IMR-90 (cell line): ENCODE data around the gene SPIC. TPM values are rescaled to one million over a fixed set of nuclear protein-coding genes. Genes with fewer than 3 reads are reported as not detected.

Source experiments
- ATAC-seq: fragments of 200-7000 bp; cut with Tn5 transposase; 2 replicates; pipeline ENCODE4 v1.9.1; 2020; ENCODE audit warnings: low read depth, mild to moderate bottlenecking, moderate library complexity
- BruUV-seq: library from RNA; stranded (reverse); fragments of 400-500 nt; replicated peaks from 2 replicates; lab custom pipeline; 2021; lab: Mats Ljungman, UMichigan
- CTCF ChIA-PET: fragments of 300-600 bp; formaldehyde crosslinking; extraction: SDS; loops from one replicate; lab custom pipeline; 2021; ENCODE audit warnings: antibody characterized with exemption; lab: Yijun Ruan, JAX
- POLR2A ChIA-PET: fragments of 300-600 bp; sonication (Branson Sonifier 250); formaldehyde crosslinking; loops from one replicate; lab custom pipeline; 2022; ENCODE audit warnings: antibody characterized with exemption; ENCODE audit not compliant: unreplicated experiment; lab: Charles Lee
- DNase-seq: peaks from one replicate; pipeline ENCODE4 v3.0.0; 2013
- H2AFZ ChIP-seq: replicated peaks from 2 replicates; pipeline ENCODE3; 2013; ENCODE audit warnings: low read length, mild to moderate bottlenecking; ENCODE audit not compliant: poor library complexity
- H2AK5ac ChIP-seq: 2 replicates; pipeline ENCODE4 v1.6.1; 2013; ENCODE audit warnings: low read depth, low read length, inconsistent platforms
- H2AK9ac ChIP-seq: replicated peaks from 2 replicates; pipeline ENCODE3; 2013; ENCODE audit warnings: mild to moderate bottlenecking, low read depth, low read length, moderate library complexity; ENCODE audit not compliant: poor library complexity
- H2BK120ac ChIP-seq: 2 replicates; pipeline ENCODE4 v1.6.1; 2013; ENCODE audit warnings: low read depth, low read length, inconsistent platforms
- H2BK15ac ChIP-seq: 3 replicates; pipeline ENCODE4 v1.6.1; 2013; ENCODE audit warnings: low read depth, low read length, inconsistent platforms
- H2BK20ac ChIP-seq: 2 replicates; pipeline ENCODE4 v1.6.1; 2013; ENCODE audit warnings: low read depth, mild to moderate bottlenecking, inconsistent platforms, low read length, moderate library complexity
- H2BK5ac ChIP-seq: 2 replicates; pipeline ENCODE4 v1.6.1; 2013; ENCODE audit warnings: mild to moderate bottlenecking, low read depth, low read length, inconsistent platforms; ENCODE audit not compliant: poor library complexity, severe bottlenecking
- H3K14ac ChIP-seq: replicated peaks from 2 replicates; pipeline ENCODE4 v1.6.1; 2013; ENCODE audit warnings: low read depth, low read length, inconsistent platforms
- H3K18ac ChIP-seq: 2 replicates; pipeline ENCODE4 v1.6.1; 2013; ENCODE audit warnings: low read depth, low read length, control low read depth
- H3K23ac ChIP-seq: 2 replicates; pipeline ENCODE4 v1.6.1; 2013; ENCODE audit warnings: low read depth, low read length, inconsistent platforms
- H3K27ac ChIP-seq: 2 replicates; pipeline ENCODE4 v1.5.1; 2013; ENCODE audit warnings: mild to moderate bottlenecking, control low read depth, low read length; ENCODE audit not compliant: insufficient read depth
- H3K27me3 ChIP-seq: 2 replicates; pipeline ENCODE4 v1.6.1; 2013; ENCODE audit warnings: low read length; ENCODE audit not compliant: control insufficient read depth, insufficient read depth
- H3K36me3 ChIP-seq: 2 replicates; pipeline ENCODE4 v1.6.1; 2013; ENCODE audit warnings: low read length, mixed read lengths; ENCODE audit not compliant: control insufficient read depth, insufficient read depth
- H3K4ac ChIP-seq: 2 replicates; pipeline ENCODE4 v1.6.1; 2013; ENCODE audit warnings: low read depth, low read length, inconsistent platforms
- H3K4me1 ChIP-seq: 2 replicates; pipeline ENCODE4 v1.6.1; 2013; ENCODE audit warnings: low read length, mixed read lengths; ENCODE audit not compliant: control insufficient read depth, insufficient read depth
- H3K4me2 ChIP-seq: 2 replicates; pipeline ENCODE4 v1.6.1; 2013; ENCODE audit warnings: low read depth, mild to moderate bottlenecking, control low read depth, low read length, moderate library complexity
- H3K4me3 ChIP-seq: 2 replicates; pipeline ENCODE4 v1.5.1; 2013; ENCODE audit warnings: low read depth, mild to moderate bottlenecking, control low read depth, low read length, moderate library complexity; ENCODE audit not compliant: insufficient read depth
- H3K56ac ChIP-seq: 2 replicates; pipeline ENCODE4 v1.6.1; 2013; ENCODE audit warnings: low read length, inconsistent platforms; ENCODE audit not compliant: insufficient read depth; ENCODE audit errors: extremely low read depth
- H3K79me1 ChIP-seq, 2 experiments: 2 replicates each; pipeline ENCODE4 v1.6.1; 2013; ENCODE audit warnings: low read length in 2 of 2, inconsistent platforms in 1 of 2, low read depth in 1 of 2
- H3K9ac ChIP-seq: 2 replicates; pipeline ENCODE4 v1.6.1; 2013; ENCODE audit warnings: low read depth, low read length, control low read depth
- H3K9me1 ChIP-seq: 2 replicates; pipeline ENCODE4 v1.6.1; 2013; ENCODE audit warnings: low read length, inconsistent platforms; ENCODE audit not compliant: insufficient read depth
- H3K9me3 ChIP-seq: 2 replicates; pipeline ENCODE4 v1.6.1; 2013; ENCODE audit warnings: low read length; ENCODE audit not compliant: control insufficient read depth, insufficient read depth
- H4K20me1 ChIP-seq: 2 replicates; pipeline ENCODE4 v1.6.1; 2013; ENCODE audit warnings: low read length, inconsistent platforms; ENCODE audit not compliant: insufficient read depth
- H4K5ac ChIP-seq: 2 replicates; pipeline ENCODE4 v1.6.1; 2013; ENCODE audit warnings: mild to moderate bottlenecking, low read depth, low read length, control low read depth
- H4K8ac ChIP-seq, 2 experiments: 2 replicates each; pipeline ENCODE4 v1.6.1; 2013; ENCODE audit warnings: low read depth in 2 of 2, low read length in 2 of 2, control low read depth in 1 of 2, inconsistent platforms in 1 of 2
- H4K91ac ChIP-seq: 2 replicates; pipeline ENCODE4 v1.6.1; 2013; ENCODE audit warnings: low read depth, low read length, inconsistent platforms; ENCODE audit not compliant: insufficient read depth
- BHLHE40 ChIP-seq: fragments of 150-350 bp; IDR thresholded peaks from 2 replicates; pipeline ENCODE4 v1.6.1; 2016; ENCODE audit warnings: mild to moderate bottlenecking, low read depth, low read length
- CEBPB ChIP-seq: IDR thresholded peaks from 2 replicates; pipeline ENCODE4 v1.6.1; 2012; ENCODE audit warnings: low read depth, low read length, improper control_type of control experiment
- CHD1 ChIP-seq: IDR thresholded peaks from 2 replicates; pipeline ENCODE4 v1.6.1; 2012; ENCODE audit warnings: low read depth, low read length, improper control_type of control experiment
- FOS ChIP-seq: fragments of 150-350 bp; IDR thresholded peaks from 2 replicates; pipeline ENCODE4 v1.6.1; 2016; ENCODE audit warnings: low read depth, low read length
- MAFK ChIP-seq: IDR thresholded peaks from 2 replicates; pipeline ENCODE4 v1.6.1; 2012; ENCODE audit warnings: low read depth, low read length, improper control_type of control experiment
- MAZ ChIP-seq: IDR thresholded peaks from 2 replicates; pipeline ENCODE4 v1.6.1; 2012; ENCODE audit warnings: low read depth, mild to moderate bottlenecking, low read length, improper control_type of control experiment, moderate library complexity, borderline replicate concordance
- MXI1 ChIP-seq: IDR thresholded peaks from 2 replicates; pipeline ENCODE4 v1.6.1; 2012; ENCODE audit warnings: low read depth, mild to moderate bottlenecking, low read length, moderate library complexity, borderline replicate concordance
- NFE2L2 ChIP-seq: fragments of 150-350 bp; IDR thresholded peaks from 2 replicates; pipeline ENCODE4 v1.6.1; 2016; ENCODE audit warnings: low read depth, mild to moderate bottlenecking, low read length
- POLR2A ChIP-seq: IDR thresholded peaks from 2 replicates; pipeline ENCODE4 v1.6.1; 2012; ENCODE audit warnings: mild to moderate bottlenecking, low read depth, low read length
- RAD21 ChIP-seq: IDR thresholded peaks from 2 replicates; pipeline ENCODE4 v1.6.1; 2012; ENCODE audit warnings: low read length, improper control_type of control experiment
- RCOR1 ChIP-seq: IDR thresholded peaks from 2 replicates; pipeline ENCODE4 v1.6.1; 2012; ENCODE audit warnings: mild to moderate bottlenecking, low read length, improper control_type of control experiment; ENCODE audit not compliant: insufficient replicate concordance
- RFX5 ChIP-seq: IDR thresholded peaks from 2 replicates; pipeline ENCODE4 v1.8.0; 2012; ENCODE audit warnings: low read depth, mild to moderate bottlenecking, low read length, moderate library complexity
- SMC3 ChIP-seq: fragments of 150-350 bp; IDR thresholded peaks from 2 replicates; pipeline ENCODE4 v1.6.1; 2016; ENCODE audit warnings: low read depth, mild to moderate bottlenecking, antibody characterized with exemption, low read length, moderate library complexity
- WGBS, 2 experiments: methylation state at CpG; one replicate each; pipeline versions ENCODE4 v1.1.5 to v1.1.7; 2013; ENCODE audit warnings: missing lambda C conversion rate in 2 of 2; ENCODE audit not compliant: insufficient read length in 1 of 2; ENCODE audit errors: extremely low coverage in 2 of 2; 5-methylcytosine and 5-hydroxymethylcytosine counted together
- dilution Hi-C: fragments of 300-500 bp; cut with HindIII; formaldehyde crosslinking; loops from one replicate; pipeline ENCODE4 v1.14.3; 2018; ENCODE audit warnings: low sequenced_read_pairs; ENCODE audit not compliant: unreplicated experiment
- in situ Hi-C: fragments of 300-500 bp; cut with MboI; formaldehyde crosslinking; loops from 3 replicates; pipeline ENCODE4 v1.14.3; 2019; ENCODE audit warnings: low sequenced_read_pairs, inconsistent platforms, mixed read lengths
- intact Hi-C: fragments of 100-400 bp; cut with micrococcal nuclease; formaldehyde crosslinking; loops from 2 replicates; pipeline ENCODE4 v1.10.0; 2022
- polyA plus RNA-seq, 3 experiments: library from polyadenylated mRNA; depleted of rRNA; stranded (reverse); fragments of >200 nt; gene quantifications; 2 replicates each; pipeline ENCODE4 v1.2.3, GENCODE V29; 2012; ENCODE audit warnings: low replicate concordance in 1 of 3
- total RNA-seq: library from RNA; depleted of rRNA; stranded (reverse); fragments of >200 nt; gene quantifications from 2 replicates; pipeline ENCODE4 v1.2.3, GENCODE V29; 2012
- TF ChIP-seq, protein P1 (sequence below): conservative IDR thresholded peaks from 2 replicates; pipeline ENCODE4 v1.5.1; 2012; ENCODE audit warnings: mild to moderate bottlenecking, low read depth, low read length, improper control_type of control experiment
- TF ChIP-seq, protein P2 (sequence below): fragments of 150-350 bp; IDR thresholded peaks from 2 replicates; pipeline ENCODE4 v1.6.1; 2017; ENCODE audit warnings: mild to moderate bottlenecking, antibody characterized with exemption, low read length, low read depth
- TF ChIP-seq, protein P3 (sequence below): fragments of 150-350 bp; IDR thresholded peaks from 2 replicates; pipeline ENCODE4 v1.6.1; 2016; ENCODE audit warnings: low read depth, mild to moderate bottlenecking, low read length, moderate library complexity, borderline replicate concordance

Gene SPIC
- total and polyA plus RNA-seq, 2 of the 4 experiments (the other 2 are of a cell fraction): not detected

DNA sequence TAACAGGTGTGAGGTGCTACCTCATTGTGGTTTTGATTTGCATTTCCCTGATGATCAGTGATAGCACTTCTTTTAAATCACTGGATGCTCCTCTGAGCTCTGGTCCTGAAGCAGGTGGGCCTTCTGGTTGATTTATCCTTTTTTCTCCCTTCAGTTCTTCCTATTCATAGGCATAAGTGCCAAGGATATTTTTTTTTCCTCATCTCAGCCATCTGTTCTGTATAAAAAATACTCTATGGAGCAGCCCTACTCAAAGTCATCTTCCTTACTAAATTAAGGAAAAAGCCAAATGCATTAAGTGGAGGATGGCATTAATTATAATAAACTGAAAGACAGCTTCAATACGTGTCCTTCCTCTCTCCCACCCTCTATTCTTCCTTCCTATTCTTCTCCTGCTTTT lies 18.4 kb downstream of the SPIC start:
- intact Hi-C loops: loop anchor here (5.0 kb wide), 2 partner anchors 79 to 269 kb away; no protein-coding TSS in a partner anchor
- CTCF ChIA-PET: interaction anchor here (0.7 kb wide), 1 partner anchor 652 kb away, joined by 3 read pairs; no protein-coding TSS in a partner anchor

More for the DNA sequence above, 18.4 kb downstream of the SPIC start:
- dilution Hi-C loops (no loop called here), in situ Hi-C loops (no loop called here)
- no peak overlapping the region for H4K8ac ChIP-seq
- WGBS, 2 experiments: no CpG with 5 or more reads among the region's 1 CpG
- H3K27ac ChIP-seq: no peak overlapping the region
- no peak overlapping the region for H3K4me2 ChIP-seq
- no peak overlapping the region for H2AK9ac ChIP-seq
- H2BK5ac ChIP-seq: no peak overlapping the region
- no peak overlapping the region for H2AK5ac ChIP-seq
- TF ChIP-seq POLR2A (no peak), FOS (no peak), CHD1 (no peak), MAZ (no peak), MXI1 (no peak), NFE2L2 (no peak), MAFK (no peak), RCOR1 (no peak), CEBPB (no peak), RAD21 (no peak), BHLHE40 (no peak), RFX5 (no peak), SMC3 (no peak)
- TF ChIP-seq, protein P1, sequence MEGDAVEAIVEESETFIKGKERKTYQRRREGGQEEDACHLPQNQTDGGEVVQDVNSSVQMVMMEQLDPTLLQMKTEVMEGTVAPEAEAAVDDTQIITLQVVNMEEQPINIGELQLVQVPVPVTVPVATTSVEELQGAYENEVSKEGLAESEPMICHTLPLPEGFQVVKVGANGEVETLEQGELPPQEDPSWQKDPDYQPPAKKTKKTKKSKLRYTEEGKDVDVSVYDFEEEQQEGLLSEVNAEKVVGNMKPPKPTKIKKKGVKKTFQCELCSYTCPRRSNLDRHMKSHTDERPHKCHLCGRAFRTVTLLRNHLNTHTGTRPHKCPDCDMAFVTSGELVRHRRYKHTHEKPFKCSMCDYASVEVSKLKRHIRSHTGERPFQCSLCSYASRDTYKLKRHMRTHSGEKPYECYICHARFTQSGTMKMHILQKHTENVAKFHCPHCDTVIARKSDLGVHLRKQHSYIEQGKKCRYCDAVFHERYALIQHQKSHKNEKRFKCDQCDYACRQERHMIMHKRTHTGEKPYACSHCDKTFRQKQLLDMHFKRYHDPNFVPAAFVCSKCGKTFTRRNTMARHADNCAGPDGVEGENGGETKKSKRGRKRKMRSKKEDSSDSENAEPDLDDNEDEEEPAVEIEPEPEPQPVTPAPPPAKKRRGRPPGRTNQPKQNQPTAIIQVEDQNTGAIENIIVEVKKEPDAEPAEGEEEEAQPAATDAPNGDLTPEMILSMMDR: no peak
- TF ChIP-seq, protein P2, sequence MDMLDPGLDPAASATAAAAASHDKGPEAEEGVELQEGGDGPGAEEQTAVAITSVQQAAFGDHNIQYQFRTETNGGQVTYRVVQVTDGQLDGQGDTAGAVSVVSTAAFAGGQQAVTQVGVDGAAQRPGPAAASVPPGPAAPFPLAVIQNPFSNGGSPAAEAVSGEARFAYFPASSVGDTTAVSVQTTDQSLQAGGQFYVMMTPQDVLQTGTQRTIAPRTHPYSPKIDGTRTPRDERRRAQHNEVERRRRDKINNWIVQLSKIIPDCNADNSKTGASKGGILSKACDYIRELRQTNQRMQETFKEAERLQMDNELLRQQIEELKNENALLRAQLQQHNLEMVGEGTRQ: no peak
- TF ChIP-seq, protein P3, sequence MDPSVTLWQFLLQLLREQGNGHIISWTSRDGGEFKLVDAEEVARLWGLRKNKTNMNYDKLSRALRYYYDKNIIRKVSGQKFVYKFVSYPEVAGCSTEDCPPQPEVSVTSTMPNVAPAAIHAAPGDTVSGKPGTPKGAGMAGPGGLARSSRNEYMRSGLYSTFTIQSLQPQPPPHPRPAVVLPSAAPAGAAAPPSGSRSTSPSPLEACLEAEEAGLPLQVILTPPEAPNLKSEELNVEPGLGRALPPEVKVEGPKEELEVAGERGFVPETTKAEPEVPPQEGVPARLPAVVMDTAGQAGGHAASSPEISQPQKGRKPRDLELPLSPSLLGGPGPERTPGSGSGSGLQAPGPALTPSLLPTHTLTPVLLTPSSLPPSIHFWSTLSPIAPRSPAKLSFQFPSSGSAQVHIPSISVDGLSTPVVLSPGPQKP: no peak
- H3K4me3 ChIP-seq: no peak overlapping the region
- H3K4me1 ChIP-seq: no peaks in the 10 kb centered on the region
- no peaks in the 10 kb centered on the region for H4K20me1 ChIP-seq
- no peak overlapping the region for H2BK15ac ChIP-seq
- H3K23ac ChIP-seq: no peak overlapping the region
- H3K79me1 ChIP-seq: no peaks in the 10 kb centered on the region
- no peak overlapping the region for H3K18ac ChIP-seq
- H3K9me1 ChIP-seq: no peaks in the 10 kb centered on the region
- BruUV-seq: no TSS peak
- no peaks in the 10 kb centered on the region for H3K36me3 ChIP-seq
- H2AFZ ChIP-seq: no peak overlapping the region
- H4K91ac ChIP-seq: no peak overlapping the region
- H4K5ac ChIP-seq: no peak overlapping the region
- H2BK20ac ChIP-seq: no peak overlapping the region
- POLR2A ChIA-PET: no interaction called here
- no peaks in the 10 kb centered on the region for H3K9me3 ChIP-seq
- H3K9ac ChIP-seq: no peak overlapping the region
- H3K56ac ChIP-seq: no peak overlapping the region
- DNase-seq (no peak), ATAC-seq (no peak)
- no peak overlapping the region for H3K14ac ChIP-seq
- no peaks in the 10 kb centered on the region for H3K27me3 ChIP-seq
- no peak overlapping the region for H3K4ac ChIP-seq
- no peak overlapping the region for H2BK120ac ChIP-seq
